ENCODE results near the gene NEK11.

- TF ChIP-seq, protein P1, sequence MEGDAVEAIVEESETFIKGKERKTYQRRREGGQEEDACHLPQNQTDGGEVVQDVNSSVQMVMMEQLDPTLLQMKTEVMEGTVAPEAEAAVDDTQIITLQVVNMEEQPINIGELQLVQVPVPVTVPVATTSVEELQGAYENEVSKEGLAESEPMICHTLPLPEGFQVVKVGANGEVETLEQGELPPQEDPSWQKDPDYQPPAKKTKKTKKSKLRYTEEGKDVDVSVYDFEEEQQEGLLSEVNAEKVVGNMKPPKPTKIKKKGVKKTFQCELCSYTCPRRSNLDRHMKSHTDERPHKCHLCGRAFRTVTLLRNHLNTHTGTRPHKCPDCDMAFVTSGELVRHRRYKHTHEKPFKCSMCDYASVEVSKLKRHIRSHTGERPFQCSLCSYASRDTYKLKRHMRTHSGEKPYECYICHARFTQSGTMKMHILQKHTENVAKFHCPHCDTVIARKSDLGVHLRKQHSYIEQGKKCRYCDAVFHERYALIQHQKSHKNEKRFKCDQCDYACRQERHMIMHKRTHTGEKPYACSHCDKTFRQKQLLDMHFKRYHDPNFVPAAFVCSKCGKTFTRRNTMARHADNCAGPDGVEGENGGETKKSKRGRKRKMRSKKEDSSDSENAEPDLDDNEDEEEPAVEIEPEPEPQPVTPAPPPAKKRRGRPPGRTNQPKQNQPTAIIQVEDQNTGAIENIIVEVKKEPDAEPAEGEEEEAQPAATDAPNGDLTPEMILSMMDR (optimal IDR thresholded peaks at IDR 0.05 in 1 of 3, IDR thresholded peaks at IDR 0.05 in 1 of 3, conservative IDR thresholded peaks at IDR 0.05 in 1 of 3; ENCODE audit: extremely low read depth in 1 of 3, insufficient read depth in 2 of 3, low read length in 3 of 3): no peak
- no peak for TF ChIP-seq EZH2 (IDR thresholded peaks at IDR 0.05; ENCODE audit: low read length)
Observed at GRCh38 chr3:130991126-130991525, 35.6 kb upstream of the NEK11 start.

Measured in keratinocyte (primary cell).